HG02571 (cell line): ENCODE measurements around the gene ANKRD2.

Experiments used
- ATAC-seq: cut with Tn5 transposase; IDR thresholded peaks from one replicate; pipeline ENCODE4 v1.9.1; 2021; ENCODE audit warnings: mild to moderate bottlenecking, moderate library complexity; ENCODE audit not compliant: unreplicated experiment

Gene ANKRD2

DNA sequence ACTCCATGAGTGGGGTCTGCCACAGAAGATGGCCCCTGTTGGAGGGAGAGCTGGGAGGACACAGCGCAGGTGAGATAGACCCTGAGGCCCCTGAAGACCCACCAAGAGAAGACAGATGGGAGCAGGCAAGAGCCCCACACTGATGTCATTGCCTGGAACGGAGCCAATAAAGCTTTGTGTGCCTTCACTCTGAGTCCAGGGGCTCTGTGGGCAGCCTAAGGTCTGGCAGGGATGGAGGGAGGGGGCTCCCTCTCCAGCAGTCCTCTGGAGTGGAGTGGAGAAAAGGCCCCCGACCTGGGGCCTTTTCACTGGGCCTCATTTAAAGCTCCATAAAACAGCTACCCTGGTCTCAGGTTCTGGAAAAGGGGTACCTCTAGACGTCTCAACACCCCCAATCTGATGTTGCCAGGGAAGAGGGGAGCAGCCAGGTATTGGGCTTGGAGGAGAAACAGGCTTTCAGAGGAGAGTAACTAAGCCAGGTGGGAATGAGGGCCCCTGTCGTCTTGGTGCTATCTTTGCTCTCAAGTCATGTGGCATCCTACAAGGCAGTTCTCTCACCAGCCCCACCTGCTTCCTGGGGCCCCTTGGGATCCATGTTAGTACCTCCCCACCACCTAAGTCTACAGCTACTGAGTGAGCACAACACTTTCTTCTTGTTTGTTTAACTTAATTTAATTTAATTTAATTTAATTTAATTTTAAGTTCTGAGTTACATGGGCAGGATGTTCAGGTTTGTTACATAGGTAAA lies 18.3 kb downstream of the ANKRD2 start:
- ATAC-seq, result no peak

DNA sequence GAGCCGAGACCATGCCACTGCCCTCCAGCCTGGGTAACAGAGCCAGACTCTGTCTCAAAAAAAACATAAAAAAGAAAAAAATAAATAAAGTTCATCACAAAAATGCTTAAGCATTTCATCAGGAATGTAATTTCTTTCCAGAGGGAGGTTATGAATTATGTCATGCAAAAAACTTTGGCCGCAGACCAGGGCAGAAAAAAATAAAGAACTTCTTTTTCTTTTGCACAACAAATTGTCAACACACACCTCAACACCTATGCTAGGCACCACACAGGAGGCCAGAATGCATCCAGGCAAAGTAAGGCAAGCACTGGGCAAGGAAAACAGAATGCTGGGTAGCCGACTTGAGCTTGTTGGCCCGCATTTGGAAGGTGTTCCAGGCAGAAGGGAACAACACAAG lies 20.8 kb downstream of the ANKRD2 start:
- no peak for ATAC-seq

DNA sequence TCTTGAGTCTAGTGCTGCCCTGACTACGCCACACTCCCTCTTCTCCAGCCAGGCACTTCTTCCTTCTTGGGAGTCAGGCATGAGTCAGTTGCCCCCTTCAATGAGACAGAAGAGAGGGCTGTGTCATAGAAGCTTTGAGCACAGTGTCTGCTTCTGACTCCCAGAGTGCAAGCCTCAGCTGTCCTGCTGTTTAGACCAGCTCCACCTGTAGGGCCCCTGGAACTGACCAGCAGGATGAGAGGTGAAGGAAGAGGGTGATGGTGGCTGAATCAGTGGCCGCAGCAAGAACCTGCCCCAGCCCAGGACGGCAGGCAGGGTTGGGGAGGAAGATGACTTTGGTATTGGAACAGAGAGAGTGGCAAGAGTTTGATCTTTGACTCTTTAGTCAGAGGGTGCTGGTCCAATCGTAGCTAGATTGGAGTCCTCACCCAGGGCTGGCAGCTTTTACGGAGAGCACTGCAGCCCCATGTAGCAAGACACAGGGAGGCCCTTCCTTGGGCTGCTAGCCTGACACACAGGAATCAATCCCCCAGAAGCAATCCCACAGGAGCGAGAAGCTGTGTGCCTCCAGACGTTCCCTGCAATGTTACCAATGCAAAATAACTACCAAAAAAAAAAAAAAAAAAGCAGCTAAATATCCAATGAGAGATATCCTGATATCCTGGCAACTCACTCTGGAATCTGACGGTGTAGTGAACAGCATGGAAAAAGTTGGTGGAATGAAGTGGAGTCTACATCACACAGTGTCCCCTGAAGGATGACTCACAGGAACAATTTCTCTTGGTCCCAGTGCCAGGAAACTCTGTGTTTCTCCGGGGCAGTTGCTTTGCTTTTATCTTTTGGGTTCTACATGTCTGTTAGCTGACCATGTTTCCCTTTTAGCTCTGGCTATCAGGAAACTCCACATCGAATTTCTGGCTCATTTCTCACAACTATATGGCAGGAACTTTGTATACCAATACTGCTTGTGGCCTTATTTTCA lies 23.8 kb downstream of the ANKRD2 start:
- no peak for ATAC-seq

DNA sequence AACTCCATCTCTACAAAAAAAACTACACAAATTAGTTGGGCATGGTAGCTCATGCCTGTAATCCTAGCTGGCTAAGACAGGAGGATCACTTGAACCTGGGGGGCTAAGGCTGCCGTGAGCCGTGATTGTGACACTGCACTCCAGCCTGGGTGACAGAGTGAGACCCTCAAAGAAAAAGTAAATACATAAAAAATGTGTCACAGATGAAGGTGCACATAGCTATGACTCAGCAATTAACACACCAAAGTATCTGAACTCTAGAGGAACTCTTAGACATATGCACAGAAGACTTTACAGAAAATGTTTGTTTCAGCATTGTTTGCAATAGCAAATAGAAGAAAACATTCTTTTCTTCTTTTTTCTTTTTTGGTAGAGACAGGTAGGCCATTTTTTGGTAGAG lies 25.2 kb downstream of the ANKRD2 start:
- no peak for ATAC-seq

DNA sequence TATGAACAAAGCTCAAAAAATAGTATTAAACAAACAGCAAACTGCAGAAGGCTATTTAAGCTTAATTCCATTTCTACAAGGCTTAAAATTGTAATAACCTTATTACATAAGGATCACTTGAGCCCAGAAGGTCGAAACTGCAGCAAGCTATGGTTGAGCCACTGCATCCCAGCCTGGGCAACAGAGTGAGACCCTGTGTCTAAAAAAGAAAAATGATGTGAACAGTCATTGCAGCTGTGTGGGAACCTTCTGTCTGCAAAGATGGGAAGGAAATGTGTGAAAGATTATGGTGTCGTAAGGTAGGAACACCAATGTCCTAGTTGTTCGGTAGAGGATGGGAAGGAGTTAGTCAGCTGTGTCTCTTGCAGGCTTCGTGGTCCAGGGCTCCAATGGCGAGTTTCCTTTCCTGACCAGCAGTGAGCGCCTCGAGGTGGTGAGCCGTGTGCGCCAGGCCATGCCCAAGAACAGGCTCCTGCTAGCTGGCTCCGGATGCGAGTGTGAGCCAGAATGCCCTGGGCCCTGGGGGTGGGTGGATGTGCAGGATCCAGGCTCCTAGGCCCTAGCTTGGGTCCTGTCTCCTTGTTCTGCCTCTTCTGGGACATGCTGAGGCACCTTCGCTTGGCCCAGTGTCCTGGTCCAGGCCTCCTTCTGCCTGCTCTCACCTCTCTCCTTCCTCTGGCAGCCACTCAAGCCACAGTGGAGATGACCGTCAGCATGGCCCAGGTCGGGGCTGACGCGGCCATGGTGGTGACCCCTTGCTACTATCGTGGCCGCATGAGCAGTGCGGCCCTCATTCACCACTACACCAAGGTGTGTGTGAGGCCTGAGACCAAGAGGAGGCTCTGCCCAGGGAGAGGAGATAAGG lies 26.1 kb downstream of the ANKRD2 start:
- ATAC-seq, result no peak

DNA sequence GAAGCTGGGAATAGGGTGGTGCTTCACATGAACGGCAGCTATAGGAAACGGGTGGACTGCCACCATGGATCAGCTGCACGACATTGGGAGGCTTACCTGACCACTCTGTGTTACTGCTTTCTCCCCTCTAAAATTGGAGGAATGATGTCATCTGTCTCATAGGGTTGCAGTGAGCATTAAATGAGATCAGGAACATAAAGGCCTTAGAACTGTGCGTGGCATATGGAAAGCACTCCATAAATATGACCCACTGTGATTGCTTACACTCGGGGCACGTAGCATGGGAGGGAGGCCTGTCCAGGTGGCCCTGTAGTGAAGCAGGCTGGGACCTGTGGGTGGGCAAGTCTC lies 26.7 kb downstream of the ANKRD2 start:
- ATAC-seq, result no peak

DNA sequence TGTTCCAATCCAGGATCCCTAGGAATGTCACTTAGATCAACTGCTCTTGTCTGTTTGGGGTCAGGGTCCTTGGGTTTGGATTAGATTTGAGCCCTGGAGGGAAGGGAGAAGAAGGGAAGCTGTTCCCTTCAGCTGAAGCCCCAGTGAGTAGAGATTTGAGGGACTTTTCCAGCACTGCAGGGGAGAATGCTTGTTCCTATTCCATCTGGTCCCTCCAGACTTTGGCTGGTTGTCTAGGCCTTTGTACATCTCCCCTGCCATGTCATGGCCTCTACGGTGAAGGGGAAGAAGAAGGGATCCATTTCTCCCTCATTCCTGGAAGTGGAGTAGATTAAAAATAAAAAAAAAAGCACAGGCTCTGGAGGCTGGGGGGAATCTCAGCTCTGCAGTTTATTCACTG lies 28.0 kb downstream of the ANKRD2 start:
- no peak for ATAC-seq

DNA sequence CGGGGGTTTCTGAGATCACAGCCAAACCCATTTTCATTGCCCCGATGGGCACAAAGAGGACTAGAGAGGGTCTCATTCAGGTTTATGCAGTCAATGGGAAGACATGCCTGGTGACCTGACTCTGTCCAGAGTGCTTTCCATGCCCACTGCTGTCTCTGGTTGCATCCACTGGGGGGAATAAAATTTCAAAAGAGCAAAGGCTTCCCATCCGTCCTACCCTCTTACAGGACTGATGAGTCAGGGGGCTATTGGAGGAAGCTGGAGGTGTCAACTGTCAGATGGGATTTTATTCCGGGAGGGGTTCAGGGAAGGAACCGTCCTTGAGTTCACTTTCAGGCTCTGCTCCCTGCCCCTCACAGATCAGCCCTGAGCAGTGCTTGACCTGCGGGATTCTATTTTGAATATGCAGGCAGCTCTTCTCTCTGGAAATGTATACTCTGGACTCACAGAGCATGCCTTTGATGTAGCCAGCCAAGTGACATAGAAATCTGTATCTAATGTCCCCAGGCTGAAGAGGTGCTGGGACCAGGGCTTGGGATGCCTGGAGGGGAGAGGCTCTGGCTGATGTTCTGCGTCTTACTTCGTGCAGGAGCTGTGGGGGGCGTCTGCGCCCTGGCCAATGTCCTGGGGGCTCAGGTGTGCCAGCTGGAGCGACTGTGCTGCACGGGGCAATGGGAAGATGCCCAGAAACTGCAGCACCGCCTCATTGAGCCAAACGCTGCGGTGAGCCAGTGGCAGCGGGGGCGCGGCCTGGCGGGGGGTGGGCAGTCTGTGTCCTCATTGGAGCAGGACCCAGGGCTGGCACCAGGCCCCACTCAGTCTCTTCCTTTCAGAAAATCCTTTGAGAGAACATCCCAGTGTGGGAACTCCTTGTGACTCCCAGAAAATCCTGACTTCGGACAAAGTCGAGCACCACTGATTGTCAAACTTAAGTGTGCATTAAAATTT lies 29.0 kb downstream of the ANKRD2 start:
- no peak for ATAC-seq

DNA sequence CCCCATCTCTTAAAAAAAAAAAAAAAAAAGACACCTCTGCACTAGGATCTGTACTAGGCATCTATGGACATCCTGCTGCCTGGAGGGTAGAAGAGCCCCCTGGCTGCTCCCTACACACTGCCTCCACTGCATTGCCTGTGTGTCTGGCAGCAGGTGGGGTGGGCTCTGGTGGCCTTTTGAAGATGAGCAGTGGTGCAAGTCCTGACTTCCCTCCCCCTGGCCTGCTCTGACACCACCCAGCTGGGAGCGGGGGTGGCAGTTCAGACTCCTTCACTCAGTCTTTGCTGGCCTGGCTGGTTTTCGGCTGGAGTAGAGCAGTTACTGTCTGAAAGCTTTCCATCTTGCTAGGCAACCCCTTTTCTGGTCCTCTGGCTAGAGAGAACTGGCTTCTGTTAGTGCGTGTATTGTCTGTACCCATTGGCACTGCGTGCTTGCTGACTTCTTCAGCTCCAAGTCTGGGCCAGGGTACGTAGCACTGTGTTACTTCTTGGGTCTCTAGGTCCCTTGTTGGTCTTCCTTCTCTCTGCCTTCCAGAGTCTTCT lies 34.6 kb downstream of the ANKRD2 start:
- no peak for ATAC-seq

DNA sequence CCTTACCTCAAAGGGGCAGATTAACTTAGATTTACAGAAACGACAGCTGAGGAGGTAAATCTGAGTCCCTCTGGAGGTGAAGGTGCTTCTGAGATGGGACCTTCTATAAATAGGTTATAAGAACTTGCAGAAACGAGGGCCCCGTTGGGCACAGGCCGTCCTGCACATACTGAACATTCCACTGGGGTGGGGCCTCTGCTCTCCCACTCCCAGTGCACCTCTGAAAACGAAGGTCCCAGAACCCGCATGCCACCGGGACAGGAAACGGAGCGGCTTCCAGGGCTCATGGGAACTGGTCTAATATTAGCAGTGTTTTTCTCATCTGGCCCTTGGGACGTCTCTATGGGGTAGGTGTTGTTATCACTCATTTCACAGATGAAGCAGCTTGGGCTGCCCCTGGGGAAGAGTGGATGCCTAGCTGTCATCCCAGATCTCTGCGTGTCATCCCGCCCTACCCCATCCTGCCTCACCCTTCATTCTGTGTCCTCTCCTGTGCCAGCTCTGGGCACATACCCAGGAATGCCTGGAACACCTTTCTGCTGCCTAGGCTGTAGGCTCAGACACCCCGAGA lies 36.5 kb downstream of the ANKRD2 start:
- ATAC-seq, result no peak

DNA sequence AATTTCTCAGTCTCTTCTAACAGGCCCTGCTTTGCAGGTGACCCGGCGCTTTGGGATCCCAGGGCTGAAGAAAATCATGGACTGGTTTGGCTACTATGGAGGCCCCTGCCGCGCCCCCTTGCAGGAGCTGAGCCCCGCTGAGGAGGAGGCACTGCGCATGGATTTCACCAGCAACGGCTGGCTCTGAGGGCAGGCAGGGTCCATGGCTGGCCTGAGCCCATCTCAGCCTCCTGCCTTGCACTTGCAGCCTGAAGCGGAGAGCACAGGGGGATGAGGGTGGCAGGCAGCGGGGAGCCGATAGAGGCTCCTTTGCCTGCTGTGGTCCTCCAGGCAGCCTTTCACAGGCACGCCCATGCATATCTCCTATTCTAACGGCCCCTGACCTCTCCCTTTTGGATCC lies 38.9 kb downstream of the ANKRD2 start:
- ATAC-seq, result no peak

DNA sequence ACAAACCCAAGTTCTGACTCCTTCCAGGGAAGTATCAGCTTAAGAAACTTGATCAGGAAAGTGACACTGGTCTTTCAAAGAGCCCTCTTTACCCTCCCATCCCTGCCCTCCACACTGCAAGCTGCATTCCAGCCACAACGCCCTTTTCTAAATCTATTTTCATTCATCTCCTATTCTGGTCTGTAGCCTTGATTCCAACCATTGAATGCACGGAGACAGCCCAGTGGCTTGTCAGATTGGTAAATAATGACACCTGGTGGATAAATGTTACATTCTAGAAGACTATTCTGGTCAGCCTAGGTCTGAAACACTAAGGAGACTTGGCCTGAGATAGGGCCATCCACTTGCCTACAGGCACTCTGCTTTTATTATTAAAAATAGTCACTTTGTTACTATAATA lies 39.8 kb downstream of the ANKRD2 start:
- no peak for ATAC-seq

DNA sequence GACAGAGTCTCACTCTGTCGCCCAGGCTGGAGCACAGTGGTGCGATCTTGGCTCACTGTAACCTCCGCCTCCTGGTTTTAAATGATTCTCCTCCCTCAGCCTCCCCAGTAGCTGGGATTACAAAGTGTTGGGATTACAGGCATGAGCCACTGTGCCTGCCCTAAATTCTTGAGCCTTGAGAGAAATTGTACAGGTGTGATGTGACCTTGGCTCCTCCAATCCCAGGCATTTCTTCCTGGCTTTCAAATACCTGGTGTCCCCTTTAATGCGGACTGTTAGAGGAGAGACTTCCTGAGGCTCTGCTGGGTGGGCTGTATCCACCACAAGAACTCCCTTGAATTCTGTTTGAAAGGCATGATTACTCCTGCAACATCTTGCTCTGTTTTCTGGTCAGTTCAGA lies 45.7 kb downstream of the ANKRD2 start:
- ATAC-seq, result no peak

DNA sequence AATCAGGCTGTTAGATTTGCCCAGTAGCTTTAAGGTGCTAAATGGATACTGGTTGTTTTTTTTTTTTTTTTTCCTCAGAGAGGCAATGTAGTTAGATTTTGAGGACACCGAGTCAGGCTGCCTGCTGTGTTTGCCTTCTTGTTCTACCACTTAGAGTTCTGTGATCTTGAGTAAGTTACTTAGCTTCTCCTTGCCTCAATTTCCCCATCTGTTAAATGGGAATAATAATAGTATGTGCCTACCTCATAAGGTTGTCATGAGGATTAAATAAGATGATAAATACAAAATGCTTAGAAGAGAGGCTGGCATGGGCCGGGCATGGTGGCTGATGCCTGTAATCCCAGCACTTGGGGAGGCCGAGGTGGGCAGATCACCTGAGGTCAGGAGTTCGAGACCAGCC lies 46.2 kb downstream of the ANKRD2 start:
- no peak for ATAC-seq

DNA sequence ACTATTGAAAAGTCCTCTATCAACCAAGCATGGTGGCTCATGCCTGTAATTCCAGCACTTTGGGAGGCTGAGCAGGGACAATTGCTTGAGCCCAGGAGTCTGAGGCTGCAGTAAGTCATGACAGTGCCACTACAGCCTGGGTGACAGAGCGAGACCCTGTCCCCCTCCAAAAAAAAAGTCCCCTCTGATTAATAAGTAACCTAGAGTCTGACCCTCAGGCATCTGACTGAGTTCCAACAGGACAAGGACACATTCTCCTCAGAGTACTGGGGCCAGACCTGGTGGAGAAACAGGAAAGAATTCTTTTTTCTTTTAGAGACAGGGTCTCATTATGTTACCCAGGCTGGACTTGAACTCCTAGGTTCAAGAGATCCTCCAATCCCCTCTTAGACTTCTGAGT lies 50.7 kb downstream of the ANKRD2 start:
- no peak for ATAC-seq

DNA sequence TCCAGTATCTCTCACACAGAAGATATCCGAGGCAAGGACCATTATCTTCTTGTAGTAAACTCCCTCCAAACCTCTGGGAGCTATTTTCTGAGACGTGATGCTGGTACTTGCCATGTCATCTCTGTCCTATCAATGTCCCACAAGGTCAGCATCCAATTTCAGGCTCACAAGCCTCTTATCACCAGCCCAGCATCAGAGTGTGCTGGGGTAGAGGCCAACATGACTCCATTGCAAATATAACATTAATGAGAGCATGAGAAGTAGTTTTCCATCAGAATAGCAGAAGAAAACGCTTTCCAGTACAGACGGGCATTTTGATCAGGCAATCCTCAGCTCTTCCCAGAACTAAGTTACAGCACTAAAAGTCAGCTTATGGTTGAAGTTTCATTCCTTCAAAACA lies 55.2 kb downstream of the ANKRD2 start:
- ATAC-seq, result no peak

DNA sequence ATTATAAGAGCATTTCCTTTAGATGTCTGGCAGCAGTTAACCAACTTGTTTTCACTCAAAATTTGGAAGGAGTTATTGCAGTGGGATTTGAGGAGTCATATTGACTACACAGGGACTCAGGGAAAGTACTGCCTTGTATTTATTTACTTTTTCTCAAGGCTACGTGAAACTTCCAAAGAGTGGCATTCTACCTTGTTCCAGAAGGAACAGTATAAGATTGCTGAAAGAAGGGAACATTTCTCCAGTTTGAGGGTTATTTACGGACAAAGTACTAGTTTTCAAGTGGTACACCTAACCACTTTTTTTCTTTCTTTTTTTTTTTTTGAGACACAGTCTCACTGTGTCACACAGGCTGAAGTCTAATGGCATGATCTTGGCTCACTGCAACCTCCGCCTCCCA lies 55.6 kb downstream of the ANKRD2 start:
- ATAC-seq, result no peak

DNA sequence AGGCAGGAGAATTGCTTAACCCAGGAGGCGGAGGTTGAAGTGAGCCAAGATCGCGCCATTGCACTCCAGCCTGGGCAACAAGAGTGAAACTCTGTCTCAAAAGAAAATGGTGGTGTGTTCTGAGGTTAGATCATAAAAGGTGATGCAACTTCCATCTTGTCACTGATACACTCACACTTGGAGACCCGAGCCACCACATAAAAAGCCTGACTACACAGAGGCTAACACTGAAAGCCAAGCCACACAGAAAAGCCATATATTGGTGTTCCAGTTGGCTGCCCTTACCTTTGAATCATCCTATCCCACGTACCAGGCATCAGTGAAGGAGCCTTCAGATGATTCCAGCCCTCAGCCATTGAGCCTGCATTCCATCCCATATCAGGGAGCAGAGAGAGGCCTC lies 56.7 kb downstream of the ANKRD2 start:
- no peak for ATAC-seq

DNA sequence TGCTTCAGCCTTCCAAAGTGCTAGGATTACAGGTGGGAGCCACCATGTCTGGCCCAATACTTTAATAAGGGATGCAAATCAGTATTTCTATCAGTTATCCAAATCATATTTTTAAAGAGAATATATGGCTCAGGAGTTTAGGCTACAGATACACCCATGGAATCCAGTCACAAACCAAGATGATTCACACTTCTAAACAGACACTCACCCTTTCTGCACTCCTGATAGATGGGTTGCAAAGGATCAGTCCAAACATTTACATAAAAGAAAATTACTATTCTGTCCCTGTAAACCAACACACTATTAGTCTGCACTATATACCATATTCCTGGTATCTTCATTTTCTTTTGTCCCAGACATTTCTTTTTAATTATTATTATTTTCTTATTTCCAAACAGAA lies 58.5 kb downstream of the ANKRD2 start:
- ATAC-seq, result no peak
